CD14-positive monocyte (primary cell): ENCODE data around the gene CNST. TPM values are rescaled to one million over a fixed set of nuclear protein-coding genes. Genes with fewer than 3 reads are reported as not detected.

Experiments
- DNase-seq, 3 donors: peaks; one replicate each; pipeline ENCODE4 v3.0.0-alpha.2; 2011 to 2022
- H2AFZ ChIP-seq: 2 replicates; pipeline ENCODE4 v1.6.0; 2012; ENCODE audit warnings: mild to moderate bottlenecking, low read depth, low read length, inconsistent platforms; ENCODE audit not compliant: insufficient read depth, poor library complexity, severe bottlenecking
- H3K27ac ChIP-seq, 2 donors: 1 replicate in 1 of 2; 2 replicates in 1 of 2; pipeline ENCODE4 v1.5.1; 2012 to 2013; ENCODE audit warnings: low read length in 2 of 2, control low read depth in 1 of 2, inconsistent platforms in 1 of 2, low read depth in 1 of 2, mild to moderate bottlenecking in 1 of 2
- H3K27me3 ChIP-seq, 2 donors: one replicate each; pipeline versions ENCODE4 v1.6.0 to v1.6.1; 2011 to 2013; ENCODE audit warnings: low read length in 2 of 2; ENCODE audit not compliant: control insufficient read depth in 2 of 2, insufficient read depth in 2 of 2
- H3K36me3 ChIP-seq, 2 donors: replicated peaks in 1 of 2; 1 replicate in 1 of 2; 2 replicates in 1 of 2; pipeline versions ENCODE4 v1.5.1 to v1.6.1; 2012 to 2013; ENCODE audit warnings: low read length in 2 of 2, control low read depth in 1 of 2, inconsistent platforms in 1 of 2, mild to moderate bottlenecking in 1 of 2; ENCODE audit not compliant: insufficient read depth in 2 of 2, control insufficient read depth in 1 of 2
- H3K4me1 ChIP-seq, 2 donors: 1 replicate in 1 of 2; 2 replicates in 1 of 2; pipeline versions ENCODE4 v1.5.1 to v1.6.1; 2012 to 2013; ENCODE audit warnings: low read length in 2 of 2, control low read depth in 1 of 2, inconsistent platforms in 1 of 2, mild to moderate bottlenecking in 1 of 2, moderate library complexity in 1 of 2; ENCODE audit not compliant: insufficient read depth in 2 of 2, control insufficient read depth in 1 of 2
- H3K4me2 ChIP-seq: replicated peaks from 2 replicates; pipeline ENCODE3; 2012; ENCODE audit warnings: low read length, moderate library complexity, mild to moderate bottlenecking; ENCODE audit not compliant: poor library complexity, severe bottlenecking; ENCODE audit errors: extremely low read depth
- H3K4me3 ChIP-seq, 3 experiments: fragments of 200-600 bp in 1 of 3; sonication (generic) in 1 of 3; replicated peaks in 1 of 3; 1 replicate in 2 of 3; 2 replicates in 1 of 3; pipeline ENCODE4 v1.5.1; 2011 to 2013; ENCODE audit warnings: low read length in 3 of 3, mild to moderate bottlenecking in 3 of 3, control low read depth in 2 of 3, low read depth in 2 of 3, inconsistent platforms in 1 of 3, moderate library complexity in 1 of 3
- H3K79me2 ChIP-seq: 2 replicates; pipeline ENCODE4 v1.6.0; 2012; ENCODE audit warnings: mild to moderate bottlenecking, control low read depth, inconsistent platforms, low read length, moderate library complexity; ENCODE audit not compliant: insufficient read depth
- H3K9ac ChIP-seq: 2 replicates; pipeline ENCODE4 v1.6.0; 2017; ENCODE audit warnings: low read length, mild to moderate bottlenecking; ENCODE audit not compliant: insufficient read depth, poor library complexity, severe bottlenecking
- H3K9me3 ChIP-seq, 2 donors: replicated peaks in 1 of 2; 1 replicate in 1 of 2; 2 replicates in 1 of 2; pipeline versions ENCODE4 v1.5.1 to v1.6.1; 2012 to 2013; ENCODE audit warnings: low read length in 2 of 2, control low read depth in 1 of 2; ENCODE audit not compliant: control insufficient read depth in 1 of 2, insufficient read depth in 1 of 2
- H4K20me1 ChIP-seq: 2 replicates; pipeline ENCODE4 v1.6.0; 2012; ENCODE audit warnings: mild to moderate bottlenecking, low read length, control low read depth, moderate library complexity; ENCODE audit not compliant: insufficient read depth
- H3K27ac Mint-ChIP-seq, 7 donors: one replicate each; pipeline ENCODE4 v1.8.0; 2020; ENCODE audit warnings: mild to moderate bottlenecking in 7 of 7, mixed read lengths in 7 of 7, moderate library complexity in 6 of 7, inconsistent platforms in 2 of 7
- H3K27me3 Mint-ChIP-seq, 3 donors: one replicate each; pipeline ENCODE4 v1.8.0; 2021 to 2022; ENCODE audit warnings: low read depth in 3 of 3, mild to moderate bottlenecking in 3 of 3, mixed read lengths in 3 of 3, moderate library complexity in 3 of 3, inconsistent platforms in 1 of 3
- H3K36me3 Mint-ChIP-seq, 2 donors: one replicate each; pipeline ENCODE4 v1.8.0; 2020; ENCODE audit warnings: mixed read lengths in 2 of 2, inconsistent platforms in 1 of 2, mild to moderate bottlenecking in 1 of 2
- H3K4me1 Mint-ChIP-seq: one replicate; pipeline ENCODE4 v1.8.0; 2020; ENCODE audit warnings: mild to moderate bottlenecking, mixed read lengths
- H3K4me3 Mint-ChIP-seq, 2 donors: one replicate each; pipeline ENCODE4 v1.8.0; 2020; ENCODE audit warnings: mild to moderate bottlenecking in 2 of 2, mixed read lengths in 2 of 2, moderate library complexity in 1 of 2
- H3K9me3 Mint-ChIP-seq, 7 donors: one replicate each; pipeline ENCODE4 v1.8.0; 2020 to 2022; ENCODE audit warnings: mixed read lengths in 7 of 7, mild to moderate bottlenecking in 6 of 7, moderate library complexity in 6 of 7, inconsistent platforms in 2 of 7
- WGBS: methylation state at CpG from one replicate; pipeline ENCODE4 v1.1.5; 2013; ENCODE audit warnings: missing lambda C conversion rate; ENCODE audit not compliant: insufficient coverage; 5-methylcytosine and 5-hydroxymethylcytosine counted together
- intact Hi-C, 2 donors: fragments of 100-400 bp; cut with micrococcal nuclease; formaldehyde crosslinking; loops; one replicate each; pipeline versions ENCODE4 v1.15.0 to v1.15.1; 2023
- polyA plus RNA-seq, 3 donors: library from polyadenylated mRNA; depleted of rRNA in 1 of 3; unstranded in 2 of 3; stranded (reverse) in 1 of 3; fragments of 300-500 nt in 2 of 3; fragments of >200 nt in 1 of 3; fragmentation: Illumina TruSeq in 2 of 3; gene quantifications; 1 replicate in 2 of 3; 2 replicates in 1 of 3; pipeline ENCODE4 v1.2.3, GENCODE V29; 2012 to 2021
- TF ChIP-seq, protein P1 (sequence below): fragments of 200-600 bp; IDR thresholded peaks from one replicate; pipeline ENCODE4 v1.8.0; 2022; ENCODE audit warnings: antibody characterized with exemption, mild to moderate bottlenecking

CNST gene
- polyA plus RNA-seq, 3 donors, result 11.0 to 14.1 (median 13.7) TPM

- peak overlapping the region; percentile 77 for H2AFZ ChIP-seq
- peaks cover 11 to 15% of the 10 kb centered on the region in 2 donors for H3K9me3 ChIP-seq
- peak overlapping the region in 1 of 3 experiments; percentile 64 for H3K4me3 ChIP-seq
- no peaks in the 10 kb centered on the region for H3K79me2 ChIP-seq
- peaks cover 27 to 36% of the 10 kb centered on the region in 2 donors for H3K4me1 ChIP-seq
- H3K27me3 Mint-ChIP-seq, result peaks cover 0 to 3% (median 3%) of the 10 kb centered on the region in 3 donors
- peak overlapping the region; percentile 45 to 79 (median 68) for H3K27ac Mint-ChIP-seq
- H3K4me3 Mint-ChIP-seq, result peak overlapping the region; percentile 71 to 83
- peak overlapping the region; percentile 36 to 73 for H3K27ac ChIP-seq
- H4K20me1 ChIP-seq, result no peaks in the 10 kb centered on the region
- H3K27me3 ChIP-seq, result no peaks in the 10 kb centered on the region
- H3K9me3 Mint-ChIP-seq, result peaks cover 13 to 20% (median 14%) of the 10 kb centered on the region in 7 donors
- peaks cover 35% of the 10 kb centered on the region for H3K4me1 Mint-ChIP-seq
- DNase-seq, result no peak
- TF ChIP-seq, protein P1, sequence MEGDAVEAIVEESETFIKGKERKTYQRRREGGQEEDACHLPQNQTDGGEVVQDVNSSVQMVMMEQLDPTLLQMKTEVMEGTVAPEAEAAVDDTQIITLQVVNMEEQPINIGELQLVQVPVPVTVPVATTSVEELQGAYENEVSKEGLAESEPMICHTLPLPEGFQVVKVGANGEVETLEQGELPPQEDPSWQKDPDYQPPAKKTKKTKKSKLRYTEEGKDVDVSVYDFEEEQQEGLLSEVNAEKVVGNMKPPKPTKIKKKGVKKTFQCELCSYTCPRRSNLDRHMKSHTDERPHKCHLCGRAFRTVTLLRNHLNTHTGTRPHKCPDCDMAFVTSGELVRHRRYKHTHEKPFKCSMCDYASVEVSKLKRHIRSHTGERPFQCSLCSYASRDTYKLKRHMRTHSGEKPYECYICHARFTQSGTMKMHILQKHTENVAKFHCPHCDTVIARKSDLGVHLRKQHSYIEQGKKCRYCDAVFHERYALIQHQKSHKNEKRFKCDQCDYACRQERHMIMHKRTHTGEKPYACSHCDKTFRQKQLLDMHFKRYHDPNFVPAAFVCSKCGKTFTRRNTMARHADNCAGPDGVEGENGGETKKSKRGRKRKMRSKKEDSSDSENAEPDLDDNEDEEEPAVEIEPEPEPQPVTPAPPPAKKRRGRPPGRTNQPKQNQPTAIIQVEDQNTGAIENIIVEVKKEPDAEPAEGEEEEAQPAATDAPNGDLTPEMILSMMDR, result no peak
- no peaks in the 10 kb centered on the region for H3K36me3 ChIP-seq
- peak overlapping the region; percentile 69 for H3K4me2 ChIP-seq
- peaks cover 0 to 4% of the 10 kb centered on the region in 2 donors for H3K36me3 Mint-ChIP-seq
- peak overlapping the region; percentile 47 for H3K9ac ChIP-seq
- intact Hi-C loops, result no loop called here
- WGBS, result no CpG with 5 or more reads among the region's 8 CpGs
These were observed 132.3 kb downstream of the CNST start for GRCh38 chr1:246698466-246699094.

DNA sequence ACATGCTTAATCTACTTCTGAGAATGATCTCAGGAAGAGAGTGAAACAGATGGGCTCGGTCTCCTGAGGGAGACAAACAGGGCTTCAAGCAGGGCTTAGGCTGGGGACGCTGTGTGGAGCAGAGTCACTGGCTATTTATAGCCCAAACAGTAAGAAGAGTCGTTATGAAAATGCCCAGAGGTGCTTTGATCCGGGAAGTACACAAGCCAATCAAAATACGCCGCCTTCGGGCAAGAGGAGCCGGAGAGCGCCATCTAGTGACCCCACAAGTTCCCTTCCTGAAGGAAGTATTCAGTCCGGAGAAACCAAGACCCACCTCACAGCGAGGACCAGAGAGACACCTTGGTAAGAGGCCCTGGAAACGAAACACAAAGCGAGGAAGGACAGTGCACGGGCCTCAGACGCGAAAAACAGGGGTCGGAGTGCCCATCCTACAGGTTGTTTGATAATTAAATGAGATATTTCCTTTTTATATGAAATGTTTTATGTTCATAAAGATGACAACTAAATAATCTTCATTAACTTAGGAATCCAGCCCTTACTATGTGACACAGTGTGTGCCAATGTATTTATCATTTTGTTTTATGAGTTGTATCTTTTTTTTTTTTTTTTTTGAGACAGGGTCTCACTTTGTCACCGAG lies 133.0 kb downstream of the CNST start:
- 0% methylated on average over 6 of the region's 18 CpGs for WGBS
- Histone ChIP-seq H3K36me3 (no peaks in the 10 kb centered on the region), H3K9me3 (peaks cover 6 to 8% of the 10 kb centered on the region in 2 donors), H3K4me3 (peak overlapping the region in 1 of 3 experiments; percentile 64), H4K20me1 (no peaks in the 10 kb centered on the region), H3K27ac (peak overlapping the region; percentile 36 to 73), H3K9ac (peak overlapping the region; percentile 47), H3K4me2 (peak overlapping the region; percentile 69), H3K27me3 (no peaks in the 10 kb centered on the region), H2AFZ (peak overlapping the region; percentile 77), H3K4me1 (peaks cover 34 to 43% of the 10 kb centered on the region in 2 donors), H3K79me2 (no peaks in the 10 kb centered on the region)
- Mint-ChIP-seq H3K4me3 (peak overlapping the region; percentile 71 to 83), H3K9me3 (peaks cover 6 to 13% (median 12%) of the 10 kb centered on the region in 7 donors), H3K27me3 (peaks cover 0 to 3% (median 3%) of the 10 kb centered on the region in 3 donors), H3K27ac (peak overlapping the region; percentile 42 to 79 (median 68)), H3K4me1 (peaks cover 41% of the 10 kb centered on the region), H3K36me3 (peaks cover 0 to 4% of the 10 kb centered on the region in 2 donors)
- intact Hi-C loops, result no loop called here
- TF ChIP-seq, protein P1, result peak; percentile 86
- peak; percentile 87 to 91 (median 91) for DNase-seq
